Astrocyte of the cerebellum (primary cell): ENCODE data around the gene MAPK9.

Experiments used
- DNase-seq: peaks from one replicate; pipeline ENCODE4 v3.0.0-alpha.2; 2011; ENCODE audit warnings: low read depth
- H3K4me3 ChIP-seq: 2 replicates; pipeline ENCODE4 v1.5.1; 2011; ENCODE audit warnings: mild to moderate bottlenecking, low read depth, low read length, moderate library complexity
- in situ Hi-C: cut with HindIII; loops from 2 replicates; pipeline ENCODE4 v1.10.0; 2017; ENCODE audit warnings: low sequenced_read_pairs
- TF ChIP-seq, protein P1 (sequence below): IDR thresholded peaks from 2 replicates; pipeline ENCODE4 v1.5.1; 2012; ENCODE audit warnings: low read length, low read depth, moderate library complexity, mild to moderate bottlenecking; ENCODE audit errors: missing control alignments

The MAPK9 gene

GRCh38 chr5:180250329-180250728, 41.6 kb downstream of the MAPK9 start:
- TF ChIP-seq, protein P1, sequence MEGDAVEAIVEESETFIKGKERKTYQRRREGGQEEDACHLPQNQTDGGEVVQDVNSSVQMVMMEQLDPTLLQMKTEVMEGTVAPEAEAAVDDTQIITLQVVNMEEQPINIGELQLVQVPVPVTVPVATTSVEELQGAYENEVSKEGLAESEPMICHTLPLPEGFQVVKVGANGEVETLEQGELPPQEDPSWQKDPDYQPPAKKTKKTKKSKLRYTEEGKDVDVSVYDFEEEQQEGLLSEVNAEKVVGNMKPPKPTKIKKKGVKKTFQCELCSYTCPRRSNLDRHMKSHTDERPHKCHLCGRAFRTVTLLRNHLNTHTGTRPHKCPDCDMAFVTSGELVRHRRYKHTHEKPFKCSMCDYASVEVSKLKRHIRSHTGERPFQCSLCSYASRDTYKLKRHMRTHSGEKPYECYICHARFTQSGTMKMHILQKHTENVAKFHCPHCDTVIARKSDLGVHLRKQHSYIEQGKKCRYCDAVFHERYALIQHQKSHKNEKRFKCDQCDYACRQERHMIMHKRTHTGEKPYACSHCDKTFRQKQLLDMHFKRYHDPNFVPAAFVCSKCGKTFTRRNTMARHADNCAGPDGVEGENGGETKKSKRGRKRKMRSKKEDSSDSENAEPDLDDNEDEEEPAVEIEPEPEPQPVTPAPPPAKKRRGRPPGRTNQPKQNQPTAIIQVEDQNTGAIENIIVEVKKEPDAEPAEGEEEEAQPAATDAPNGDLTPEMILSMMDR, result no peak
- no peak overlapping the region for H3K4me3 ChIP-seq
- no peak for DNase-seq
- in situ Hi-C loops, result no loop called here

DNA sequence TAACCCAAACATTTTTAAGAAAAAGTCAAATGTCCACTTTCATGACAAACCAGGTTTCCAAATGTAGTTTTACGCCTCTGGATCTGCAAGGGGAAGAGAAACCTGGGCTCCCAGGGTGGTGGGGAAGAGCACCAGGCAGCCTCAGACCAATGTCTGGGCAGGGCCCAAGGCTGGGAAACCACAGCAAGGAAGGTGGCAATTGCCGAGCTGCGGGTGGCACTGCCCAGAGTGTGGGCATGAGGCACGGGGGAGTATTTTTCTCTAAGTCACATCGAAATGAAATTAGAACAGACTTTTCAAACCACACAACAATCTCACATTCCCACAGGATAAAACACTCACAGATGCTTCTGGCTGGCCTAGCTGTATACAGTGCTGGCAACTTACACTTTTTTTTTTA, 50.3 kb downstream of the MAPK9 start:
- H3K4me3 ChIP-seq, result no peak overlapping the region
- no peak for DNase-seq
- in situ Hi-C loops, result no loop called here
- TF ChIP-seq, protein P1, result no peak

- no peak for DNase-seq
- TF ChIP-seq, protein P1, result no peak
- in situ Hi-C loops, result no loop called here
- no peak overlapping the region for H3K4me3 ChIP-seq
Observed at GRCh38 chr5:180238631-180239030, 53.3 kb downstream of the MAPK9 start.

- no peak for DNase-seq
- no peak overlapping the region for H3K4me3 ChIP-seq
- in situ Hi-C loops, result no loop called here
- TF ChIP-seq, protein P1, result no peak
Observed at GRCh38 chr5:180235846-180236245, 56.0 kb downstream of the MAPK9 start.

DNA sequence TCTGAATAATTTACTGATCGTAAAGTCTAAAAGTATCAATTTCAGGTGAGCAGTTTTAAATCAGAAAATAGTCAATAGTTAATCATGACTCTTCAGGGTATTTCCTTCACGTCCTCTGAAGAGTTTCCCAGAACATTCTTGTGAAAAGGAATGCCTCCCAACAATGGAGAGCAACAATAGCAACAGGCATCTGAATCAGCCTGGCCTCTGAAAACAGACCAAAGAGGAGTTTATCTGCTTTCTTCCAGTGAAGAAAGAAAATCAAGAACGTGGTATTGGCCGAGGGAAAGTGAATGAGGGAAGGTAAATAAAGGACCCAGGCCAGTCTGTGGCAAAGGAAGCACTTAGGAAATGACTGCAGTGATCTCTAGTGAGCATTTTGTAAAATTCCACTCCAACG, 56.8 kb downstream of the MAPK9 start:
- TF ChIP-seq, protein P1, result no peak
- DNase-seq, result no peak
- in situ Hi-C loops, result no loop called here
- H3K4me3 ChIP-seq, result no peak overlapping the region

GRCh38 chr5:180234271-180234670, 57.6 kb downstream of the MAPK9 start:
- TF ChIP-seq, protein P1, result no peak

DNA sequence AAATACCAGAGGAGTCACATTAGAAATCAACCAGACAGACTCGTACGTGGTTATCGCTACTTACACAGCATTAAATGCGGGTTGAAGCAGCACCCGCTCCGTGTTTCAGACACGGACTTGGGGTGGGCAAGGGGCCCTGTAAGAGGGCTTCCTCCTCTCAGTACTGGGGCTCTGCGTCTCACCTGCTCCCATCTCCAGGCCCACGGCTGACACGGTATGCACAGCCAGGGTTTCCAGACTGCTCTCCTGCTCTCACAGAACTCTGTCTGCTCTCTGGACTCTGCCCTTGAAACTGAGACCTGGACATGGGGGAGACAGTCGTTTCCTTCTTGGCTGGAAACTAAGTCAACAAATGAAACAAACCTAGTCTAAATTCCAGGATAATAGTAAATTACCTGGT, 58.2 kb downstream of the MAPK9 start:
- TF ChIP-seq, protein P1, result no peak
- DNase-seq, result no peak
- H3K4me3 ChIP-seq, result no peak overlapping the region
- in situ Hi-C loops, result no loop called here

More at GRCh38 chr5:180234271-180234670, 57.6 kb downstream of the MAPK9 start:
- in situ Hi-C loops, result no loop called here
- H3K4me3 ChIP-seq, result no peak overlapping the region
- DNase-seq, result no peak
